ENCODE measurements around the gene MDFIC.

DNA sequence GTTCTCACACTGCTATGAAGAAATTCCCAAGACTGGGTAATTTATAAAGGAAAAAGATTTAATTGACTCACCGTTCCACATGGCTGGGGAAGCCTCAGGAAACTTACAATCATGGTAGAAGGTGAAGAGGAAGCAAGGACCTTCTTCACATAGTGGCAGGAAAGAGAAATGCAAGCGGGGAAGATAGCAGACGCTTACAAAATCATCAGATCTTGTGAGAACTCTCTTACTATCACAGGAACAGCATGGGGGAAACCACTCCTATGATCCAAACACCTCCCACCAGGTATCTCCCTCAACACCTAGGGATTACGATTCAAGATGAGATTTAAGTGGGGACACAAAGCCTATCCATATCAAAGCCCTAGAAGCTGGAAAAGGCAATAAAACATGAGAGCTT is 130.8 kb downstream of the MDFIC start:
- TF ChIP-seq, protein P1, sequence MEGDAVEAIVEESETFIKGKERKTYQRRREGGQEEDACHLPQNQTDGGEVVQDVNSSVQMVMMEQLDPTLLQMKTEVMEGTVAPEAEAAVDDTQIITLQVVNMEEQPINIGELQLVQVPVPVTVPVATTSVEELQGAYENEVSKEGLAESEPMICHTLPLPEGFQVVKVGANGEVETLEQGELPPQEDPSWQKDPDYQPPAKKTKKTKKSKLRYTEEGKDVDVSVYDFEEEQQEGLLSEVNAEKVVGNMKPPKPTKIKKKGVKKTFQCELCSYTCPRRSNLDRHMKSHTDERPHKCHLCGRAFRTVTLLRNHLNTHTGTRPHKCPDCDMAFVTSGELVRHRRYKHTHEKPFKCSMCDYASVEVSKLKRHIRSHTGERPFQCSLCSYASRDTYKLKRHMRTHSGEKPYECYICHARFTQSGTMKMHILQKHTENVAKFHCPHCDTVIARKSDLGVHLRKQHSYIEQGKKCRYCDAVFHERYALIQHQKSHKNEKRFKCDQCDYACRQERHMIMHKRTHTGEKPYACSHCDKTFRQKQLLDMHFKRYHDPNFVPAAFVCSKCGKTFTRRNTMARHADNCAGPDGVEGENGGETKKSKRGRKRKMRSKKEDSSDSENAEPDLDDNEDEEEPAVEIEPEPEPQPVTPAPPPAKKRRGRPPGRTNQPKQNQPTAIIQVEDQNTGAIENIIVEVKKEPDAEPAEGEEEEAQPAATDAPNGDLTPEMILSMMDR (conservative IDR thresholded peaks at IDR 0.05; ENCODE audit: low read length) = no peak
- TF ChIP-seq EZH2phosphoT487 (IDR thresholded peaks at IDR 0.05; ENCODE audit: borderline replicate concordance) = no peak

Measured in Loucy (cell line).